Left renal pelvis (tissue), 4 donors: Measurements from ENCODE around the gene TMEM72. TPM values are rescaled to one million over a fixed set of nuclear protein-coding genes. Genes with fewer than 3 reads are reported as not detected.

ENCODE experiments used
- DNase-seq, 4 donors: peaks; one replicate each; pipeline ENCODE4 v3.0.0-alpha.2; 2013; ENCODE audit warnings: low read depth in 4 of 4, low spot score in 3 of 4
- polyA plus RNA-seq, 4 donors: library from polyadenylated mRNA; unstranded; fragments of 120-200 nt; gene quantifications; one replicate each; pipeline ENCODE4 v1.2.1, GENCODE V29; 2013; ENCODE audit not compliant: insufficient read length in 4 of 4

Gene TMEM72
- polyA plus RNA-seq, 4 donors, result 1.6 to 77.9 (median 63.0) TPM

DNA sequence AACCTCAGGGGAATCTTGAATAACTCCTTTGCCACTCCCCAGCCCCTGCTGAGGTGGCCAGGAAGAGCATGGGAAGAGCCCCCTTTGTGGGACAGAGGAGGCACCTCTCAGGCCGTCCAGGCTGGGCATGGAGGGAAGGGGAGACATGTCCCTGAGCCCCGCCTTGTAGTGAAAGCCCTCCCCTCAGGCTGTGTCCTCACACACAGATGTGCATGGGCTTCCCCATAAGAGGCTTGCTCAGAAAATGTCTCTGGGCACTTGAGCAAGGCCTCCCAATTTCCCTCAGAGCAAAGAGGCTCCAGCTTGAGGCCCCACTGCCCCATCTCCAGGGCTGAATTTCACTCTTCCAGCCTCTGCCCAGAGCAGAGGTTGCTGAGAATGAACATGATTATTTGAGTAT is 3.8 kb downstream of the TMEM72 start:
- no peak for DNase-seq

DNA sequence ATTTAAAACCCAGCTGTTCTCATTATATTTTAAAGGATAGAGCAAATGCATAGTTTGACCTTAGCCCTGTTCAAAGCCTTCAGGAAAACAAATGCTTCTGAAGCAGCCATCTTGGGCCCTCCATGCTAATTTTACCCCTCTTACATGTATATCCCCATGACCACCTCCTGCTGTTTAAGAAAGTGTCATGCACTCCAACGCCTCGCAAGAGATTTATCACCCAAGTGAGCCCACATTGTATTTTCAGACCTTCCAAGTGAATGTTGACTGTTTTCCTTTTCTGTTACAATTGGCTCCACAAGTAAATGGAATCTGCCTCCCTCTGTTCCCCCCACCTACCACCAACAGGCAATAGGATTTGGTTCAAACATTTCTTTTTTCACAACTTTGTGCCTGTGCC is 5.3 kb downstream of the TMEM72 start:
- DNase-seq, result no peak

DNA sequence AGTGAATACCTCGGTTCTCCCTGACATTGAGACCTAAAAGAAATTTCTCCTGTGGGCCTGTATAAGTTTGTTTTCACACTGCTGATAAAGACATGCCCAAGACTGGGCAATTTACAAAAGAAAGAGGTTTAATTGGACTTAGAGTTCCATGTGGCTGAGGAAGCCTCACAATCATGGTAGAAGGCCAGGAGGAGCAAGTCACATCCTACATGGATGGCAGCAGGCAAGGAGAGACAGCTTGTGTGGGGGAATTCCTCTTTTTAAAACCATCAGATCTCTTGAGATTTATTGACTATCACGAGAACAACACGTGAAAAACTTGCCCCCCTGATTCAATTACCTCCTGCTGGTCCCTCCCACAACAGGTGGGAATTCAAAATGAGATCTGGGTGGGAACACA is 6.7 kb downstream of the TMEM72 start:
- DNase-seq, result no peak

DNA sequence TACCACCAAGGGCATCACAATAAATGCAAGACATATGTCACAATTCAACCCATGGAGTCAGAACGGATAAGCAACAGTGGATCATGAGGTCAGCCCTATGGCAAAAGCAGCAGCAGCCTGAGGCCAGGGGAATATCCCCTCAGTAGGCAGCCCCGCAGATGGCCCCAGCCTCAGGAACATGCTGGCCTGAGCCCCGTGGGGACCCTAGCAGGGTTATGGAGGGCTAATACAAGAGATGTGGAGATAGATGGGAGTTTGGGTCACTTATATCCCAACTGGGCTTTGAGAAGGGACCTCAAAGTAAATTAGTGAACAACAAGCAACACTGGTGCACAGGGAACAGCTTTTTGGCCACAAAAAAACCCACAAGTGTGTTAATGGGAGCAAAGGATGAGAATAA is 9.1 kb downstream of the TMEM72 start:
- DNase-seq, result no peak

DNA sequence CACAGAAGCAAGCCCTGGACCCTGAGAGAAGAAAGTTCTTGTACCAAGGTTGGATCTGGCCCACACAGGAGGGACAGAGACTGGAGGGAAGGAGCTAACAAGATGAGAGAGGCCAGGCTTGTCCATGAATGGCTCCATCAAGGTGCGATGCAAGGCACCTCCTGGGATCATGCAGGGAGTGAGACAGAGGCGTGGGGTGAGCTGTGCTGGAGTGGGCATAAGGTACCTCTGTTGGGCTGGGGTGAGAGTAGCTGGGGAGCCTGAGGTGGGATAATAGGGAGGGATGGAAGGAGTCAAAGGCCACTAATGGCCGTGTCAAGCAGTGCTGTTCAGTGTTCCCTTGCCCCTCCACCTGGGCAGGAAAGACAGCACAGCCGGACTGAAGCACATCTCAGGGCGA is 9.9 kb downstream of the TMEM72 start:
- DNase-seq, result no peak

DNA sequence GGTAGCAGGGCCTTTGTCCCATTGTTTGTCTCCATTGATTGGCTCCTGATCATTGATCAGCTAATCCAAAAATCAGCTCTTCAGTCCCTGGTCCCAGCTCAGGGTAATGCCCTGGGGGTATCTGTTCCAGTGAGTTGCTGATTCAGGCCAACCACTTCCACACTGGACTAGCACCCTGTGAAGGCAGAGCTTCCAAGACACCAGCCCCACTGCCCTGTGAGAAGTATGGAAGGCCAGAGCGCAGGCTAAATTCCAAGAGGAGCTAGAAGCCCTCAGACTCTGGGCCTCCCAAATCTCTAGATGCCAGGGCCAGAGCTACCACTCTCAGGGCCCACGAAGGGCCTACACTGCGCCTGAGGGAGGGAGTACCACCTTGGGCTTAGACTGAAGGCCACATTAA is 10.4 kb downstream of the TMEM72 start:
- DNase-seq, result no peak

DNA sequence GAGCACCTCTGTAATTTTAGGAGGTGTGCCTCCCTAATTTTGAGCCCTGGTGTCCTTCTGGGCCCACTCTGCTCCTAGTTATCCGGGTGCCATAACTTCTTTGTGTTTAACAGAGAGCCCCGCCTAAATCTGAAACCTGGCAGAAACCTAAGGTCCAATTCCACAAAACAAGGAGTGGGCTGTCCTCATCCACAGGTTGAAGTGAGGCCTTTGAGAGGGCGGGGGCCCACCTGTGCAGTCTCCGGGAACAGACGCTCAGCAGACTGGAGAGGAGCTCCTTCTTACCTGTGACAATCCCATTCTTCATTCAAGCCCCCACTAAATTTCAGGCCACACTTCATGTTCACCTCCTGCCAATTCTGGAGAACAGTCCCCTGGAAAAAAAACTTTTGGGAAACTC is 10.9 kb downstream of the TMEM72 start:
- no peak for DNase-seq

DNA sequence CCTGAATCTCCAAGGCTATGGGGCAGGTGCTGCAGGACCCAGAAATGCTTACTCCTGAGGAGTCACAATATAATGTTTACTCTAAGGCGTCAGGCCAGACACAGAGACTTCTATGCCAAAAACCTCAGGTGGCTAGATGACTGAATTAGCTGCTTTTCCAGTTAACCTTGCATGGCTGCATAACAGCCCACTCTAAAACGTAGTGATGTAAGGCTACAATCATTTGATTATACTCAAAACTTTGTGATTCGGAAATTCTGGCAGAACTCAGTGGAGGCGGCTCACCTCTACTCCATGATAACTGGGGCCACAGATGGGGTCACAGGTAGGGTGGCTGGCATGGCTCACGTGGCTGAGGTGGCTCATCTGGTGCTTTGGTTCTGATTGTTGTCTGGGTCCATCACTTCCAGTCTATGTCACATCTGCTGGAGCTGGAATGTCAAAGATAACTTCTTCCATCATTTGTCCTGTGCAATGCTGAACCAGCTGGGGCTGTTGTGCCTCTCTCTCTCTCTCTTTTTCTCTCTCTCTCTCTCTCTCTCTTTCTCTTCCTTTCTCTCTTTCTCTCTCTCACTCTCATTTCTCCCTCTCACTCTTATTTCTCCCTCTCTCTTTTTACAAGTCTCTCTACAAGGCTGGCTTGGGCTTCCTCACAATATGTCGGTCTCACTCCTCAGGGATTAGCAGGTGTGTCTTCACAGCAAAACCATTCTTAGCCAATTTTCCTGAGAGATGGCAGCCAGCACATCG is 11.8 kb downstream of the TMEM72 start:
- no peak for DNase-seq

DNA sequence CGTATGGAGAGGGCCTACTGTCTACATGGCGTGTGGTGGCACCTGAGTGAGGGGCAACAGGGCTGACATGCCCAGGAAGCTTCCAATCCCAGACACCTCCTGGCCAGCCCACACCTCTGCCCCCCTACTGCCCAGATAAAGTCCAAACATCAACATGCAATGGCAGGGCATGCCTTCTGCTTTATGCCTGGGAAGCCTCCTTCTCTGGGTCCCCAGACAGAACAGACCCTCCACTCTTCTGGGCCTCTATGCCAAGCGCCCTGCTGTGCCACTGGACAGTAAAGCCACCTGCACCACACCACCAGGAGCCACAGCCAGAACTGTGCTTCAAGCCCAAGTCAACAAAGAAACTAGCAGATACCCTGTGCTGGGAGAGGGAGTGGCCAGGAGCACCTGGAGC is 12.5 kb downstream of the TMEM72 start:
- no peak for DNase-seq

DNA sequence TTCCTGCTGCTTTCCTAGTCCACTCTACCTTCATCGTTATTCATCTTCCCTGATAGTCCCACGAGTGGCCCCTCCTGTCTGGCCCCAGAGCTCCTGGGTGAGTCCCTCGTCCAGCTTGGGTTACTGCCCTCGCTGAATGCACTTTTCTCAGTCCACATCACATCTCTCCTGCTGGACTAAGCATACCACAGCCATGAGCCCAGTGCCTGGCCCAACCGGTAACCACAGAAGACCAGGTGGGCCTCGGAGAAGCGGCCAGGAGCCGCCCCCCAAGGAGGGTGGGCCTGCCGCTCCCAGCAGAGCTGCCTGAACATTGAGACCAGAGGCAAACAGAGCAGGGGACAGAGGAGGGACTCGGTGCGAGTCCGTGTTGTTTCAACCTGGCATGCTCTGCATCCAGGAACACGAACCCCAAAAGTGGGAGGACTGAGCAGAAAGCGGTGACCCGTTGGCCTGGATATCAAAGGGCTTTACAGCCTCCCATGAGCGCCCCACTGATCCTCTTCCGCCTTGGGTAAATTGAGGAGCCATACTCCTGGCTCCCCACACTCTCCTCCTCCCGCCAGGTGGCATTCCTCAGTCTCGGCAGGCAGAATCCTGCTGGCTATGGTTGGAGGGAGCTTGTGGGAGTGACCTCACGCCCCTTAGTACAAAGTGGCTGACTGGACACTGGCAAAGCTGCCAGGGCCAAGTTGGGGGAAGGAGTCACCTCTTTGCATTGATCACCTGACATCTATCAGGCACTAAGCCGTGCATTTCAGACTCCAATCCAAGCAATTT is 13.3 kb downstream of the TMEM72 start:
- no peak for DNase-seq

DNA sequence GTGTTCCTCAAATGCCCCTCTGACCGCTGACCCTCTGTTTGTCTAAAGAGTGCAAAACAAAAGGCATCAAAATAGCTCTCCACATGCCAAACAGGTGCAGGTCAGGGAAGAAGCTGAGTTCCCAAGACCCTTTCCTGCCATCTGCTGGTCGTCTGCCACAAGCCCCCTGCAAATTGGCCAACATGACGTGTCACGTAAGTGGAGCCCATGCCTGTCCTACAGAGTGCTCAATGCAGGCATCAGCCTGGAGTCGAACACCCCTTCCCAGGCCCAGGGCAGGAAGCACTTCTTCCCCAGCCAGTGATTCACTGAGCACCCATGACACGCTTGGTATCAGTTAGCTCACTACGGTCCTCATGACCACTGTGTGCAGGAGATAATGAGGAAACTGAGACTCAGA is 14.1 kb downstream of the TMEM72 start:
- peak in 2 of 4 donors; percentile 39 to 42 for DNase-seq

DNA sequence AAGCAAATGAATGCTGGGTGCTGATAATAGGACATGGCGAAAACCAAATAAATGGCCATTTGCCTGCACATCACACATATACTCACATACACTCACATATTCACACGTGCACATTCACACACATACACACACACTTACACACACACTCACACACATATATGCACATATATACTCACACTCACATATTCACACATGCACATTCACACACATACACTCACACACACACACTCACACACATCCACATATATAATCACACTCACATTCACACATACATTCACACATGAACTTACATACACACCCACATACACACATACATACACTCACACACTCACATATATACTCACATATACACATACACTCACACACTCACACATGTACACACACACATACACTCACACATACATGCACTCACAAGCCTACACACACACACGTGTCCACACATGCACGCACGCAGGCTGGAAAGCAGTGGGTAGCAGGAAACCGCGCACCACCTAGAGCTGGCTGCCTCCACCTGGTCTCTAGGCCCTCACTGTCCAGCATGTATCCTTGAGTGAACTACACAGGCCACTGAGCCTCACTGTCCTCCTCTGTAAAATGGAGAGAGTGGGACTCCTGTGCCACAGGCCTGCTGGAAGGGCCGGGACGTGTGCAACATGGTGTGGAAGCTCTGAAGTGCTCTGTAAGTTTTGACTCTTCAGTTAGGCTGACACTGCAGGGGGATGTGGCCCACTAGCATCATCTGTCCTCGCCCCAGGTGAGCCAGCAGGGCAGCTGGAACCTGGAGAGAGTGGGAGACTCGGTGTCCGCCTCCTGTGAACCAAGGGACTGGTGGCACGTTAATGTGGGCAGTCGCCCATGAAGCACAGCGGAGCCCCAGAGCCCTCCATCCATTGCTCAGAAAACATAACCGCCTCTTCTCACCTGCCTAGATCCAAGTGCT is 14.9 kb downstream of the TMEM72 start:
- DNase-seq, result no peak

DNA sequence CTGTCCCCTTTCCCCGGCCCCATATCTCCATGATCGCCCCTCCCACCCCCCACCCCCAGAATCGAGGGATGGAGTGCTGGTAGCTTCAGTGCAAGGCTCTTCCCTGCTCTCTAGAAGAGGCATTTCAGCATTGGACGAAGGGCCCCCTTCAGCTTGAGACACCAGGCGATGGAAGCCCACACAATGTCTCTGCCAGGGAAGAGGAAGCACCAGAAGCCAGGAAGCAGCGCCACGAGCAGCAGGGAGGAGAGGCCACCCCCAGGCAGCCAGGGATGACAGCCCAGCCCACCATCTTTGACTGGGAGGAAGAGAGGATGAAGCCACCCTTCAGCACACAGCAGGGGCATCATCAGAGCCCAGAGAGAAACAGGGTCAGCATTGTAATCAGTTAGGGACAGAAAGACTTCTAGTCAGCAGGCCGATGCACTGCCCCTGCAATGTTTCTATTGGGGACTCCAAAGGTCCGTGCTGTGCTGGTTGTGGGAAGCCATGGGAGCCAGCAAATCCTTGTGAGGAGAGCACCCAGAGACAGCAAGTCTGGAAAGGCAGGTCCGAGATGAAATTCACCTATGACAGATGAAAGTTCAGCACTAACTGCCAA is 15.7 kb downstream of the TMEM72 start:
- no peak for DNase-seq

DNA sequence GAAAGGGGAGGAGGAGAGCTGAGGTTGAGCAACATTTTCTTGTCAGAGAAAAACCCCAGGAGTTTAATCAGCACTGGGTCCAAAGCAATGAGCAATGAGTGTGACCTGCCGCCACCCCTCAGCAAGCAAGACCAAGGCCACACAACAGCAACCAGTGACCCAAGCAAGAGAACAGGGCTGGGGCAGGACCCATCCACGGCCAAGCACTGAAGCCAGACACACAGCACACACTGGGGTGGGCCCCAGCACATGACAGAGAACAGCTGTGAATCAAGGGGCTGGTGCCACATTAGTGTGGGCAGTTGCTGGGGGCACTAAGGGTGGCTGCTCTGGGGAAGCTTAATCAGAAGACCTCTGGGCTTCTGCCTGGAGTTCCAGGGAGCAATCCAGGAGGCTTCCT is 16.2 kb downstream of the TMEM72 start:
- no peak for DNase-seq

DNA sequence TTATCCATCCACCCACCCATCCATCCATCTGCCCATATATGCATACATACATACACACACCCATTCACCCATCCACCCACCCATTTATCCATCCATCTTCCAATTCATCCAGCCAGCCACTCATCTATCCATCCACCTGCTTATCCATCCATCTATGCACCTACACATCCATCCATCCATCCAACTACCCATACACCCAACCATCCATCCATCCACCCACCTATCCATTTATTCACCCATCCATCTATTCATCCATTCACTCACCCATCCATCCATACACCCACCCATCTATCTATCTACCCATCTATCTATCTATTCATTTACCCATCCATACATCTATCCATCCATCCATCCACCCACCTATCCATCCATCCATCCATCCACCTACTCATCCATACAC is 17.3 kb downstream of the TMEM72 start:
- DNase-seq, result no peak

DNA sequence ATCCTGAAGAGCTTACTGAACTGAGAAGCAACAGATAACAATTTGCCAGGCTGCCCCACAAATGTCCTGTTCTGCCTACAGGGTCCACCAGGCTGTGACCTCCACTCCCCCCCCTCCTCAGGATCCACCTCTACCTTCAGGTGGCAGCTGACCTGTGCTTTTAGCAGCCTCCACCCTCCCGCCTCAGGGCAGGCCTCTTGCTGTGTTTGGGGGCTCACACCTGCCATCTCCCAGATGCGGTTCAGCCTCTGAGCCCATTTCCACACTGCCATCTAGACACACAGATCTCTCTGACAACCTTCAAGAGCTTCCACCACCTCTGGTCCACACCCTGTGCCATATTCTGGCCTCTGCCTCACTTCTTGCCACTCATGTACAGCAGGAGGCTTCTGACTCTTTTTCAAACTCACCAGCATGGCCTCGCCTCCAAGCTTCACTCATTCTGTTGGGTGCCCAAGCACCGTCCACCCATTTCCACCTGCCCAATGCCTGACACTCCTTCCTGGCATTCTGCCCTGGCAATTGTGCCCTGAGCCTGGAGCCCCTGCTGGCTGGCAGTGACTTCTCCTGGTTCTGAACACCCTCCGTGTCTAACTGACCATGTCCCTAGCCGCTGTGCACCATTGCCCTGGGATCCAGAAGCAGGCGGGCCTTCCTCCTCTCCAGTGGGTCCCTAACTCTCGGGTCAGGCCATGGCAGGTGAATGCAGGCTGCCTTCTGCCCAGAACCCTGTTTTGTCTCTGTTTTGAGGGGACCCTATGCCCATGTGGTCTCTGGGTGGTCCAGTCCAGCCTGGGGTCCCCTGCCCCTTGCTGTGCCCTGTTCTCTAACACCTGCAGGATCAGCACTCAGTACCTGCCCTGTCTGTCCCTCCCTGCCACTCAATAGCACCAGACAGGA is 18.5 kb downstream of the TMEM72 start:
- no peak for DNase-seq

DNA sequence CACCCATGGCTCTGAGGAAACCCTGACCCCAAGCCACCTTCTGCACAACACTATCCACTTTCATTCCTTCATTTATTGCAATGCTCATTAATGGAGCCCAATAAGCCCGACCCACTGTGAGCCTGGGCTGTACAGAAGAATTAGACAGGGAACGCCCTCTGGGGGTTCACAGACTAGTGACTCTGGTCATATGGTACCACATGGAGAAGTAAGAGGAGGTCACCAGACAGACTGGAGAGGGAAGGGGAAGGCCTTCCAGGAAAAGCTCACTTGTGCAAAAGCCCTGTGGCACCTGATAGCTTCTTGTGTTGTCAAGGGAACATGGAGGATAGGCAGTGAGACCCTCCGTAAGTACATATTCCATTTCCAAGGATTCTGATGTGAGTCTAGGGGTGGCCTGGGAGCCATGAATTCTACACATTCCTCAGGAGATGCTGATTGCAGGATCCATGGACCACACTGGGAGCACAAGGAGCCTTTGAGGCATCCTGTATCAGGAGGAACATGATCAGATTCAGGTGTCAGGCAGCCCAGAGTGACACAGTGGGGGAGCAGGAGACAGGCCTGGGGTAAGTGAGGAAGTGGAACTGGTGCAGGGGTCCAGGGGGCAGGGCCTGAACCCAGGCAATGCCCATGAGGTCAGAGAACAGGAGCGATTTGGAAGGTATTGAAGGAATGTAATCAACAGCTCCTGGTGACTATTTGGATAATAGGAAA is 19.9 kb downstream of the TMEM72 start:
- DNase-seq, result no peak

DNA sequence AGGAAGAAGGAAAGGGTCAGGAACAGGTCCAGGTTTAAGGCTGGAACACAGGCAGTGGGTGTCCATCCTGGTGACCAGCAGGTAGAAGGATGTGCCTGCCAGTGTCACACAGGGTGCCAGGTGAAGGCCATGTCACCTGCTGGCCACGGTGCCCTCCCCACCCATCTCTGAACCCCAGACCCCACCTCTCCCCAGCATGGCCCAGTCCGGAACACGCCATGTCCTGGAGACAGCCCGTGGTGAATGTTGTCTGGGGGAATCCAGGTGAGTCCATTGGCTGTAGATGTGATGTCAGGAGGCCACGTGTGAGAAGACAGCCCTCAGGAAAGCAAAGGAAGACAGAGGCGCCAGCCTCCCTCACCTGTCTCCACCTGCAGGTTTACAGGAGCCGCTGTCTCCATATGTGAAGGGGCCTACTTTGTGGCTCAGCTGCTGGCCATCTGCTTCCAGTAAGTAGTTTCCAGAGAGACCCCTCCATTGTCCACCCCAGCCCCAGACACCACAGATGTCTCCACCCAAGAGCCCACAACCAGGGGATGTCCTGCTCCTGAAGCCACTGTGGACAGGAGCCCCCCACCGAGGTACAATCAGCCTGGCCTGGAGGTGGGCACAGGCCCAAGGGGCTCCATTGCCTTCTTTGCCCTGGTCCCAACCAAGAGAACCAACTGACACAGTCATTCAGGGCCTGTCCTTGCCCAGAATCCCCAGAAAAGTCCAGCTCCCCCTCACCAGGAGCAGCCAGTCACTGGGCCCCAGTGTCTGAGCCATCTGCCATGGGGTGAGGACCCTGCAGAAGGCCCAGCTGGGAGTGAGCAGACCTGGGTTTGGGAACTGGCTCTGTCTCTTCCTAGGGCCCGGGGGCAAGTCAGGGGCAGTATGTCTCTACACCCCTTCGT is 20.7 kb downstream of the TMEM72 start:
- DNase-seq, result no peak
